HG03521 (cell line): ENCODE measurements around the gene PPM1J.
"Not testable (repeated sequence)": the region's sequence is repeated elsewhere in the genome, so short reads cannot be mapped to it uniquely, and the experiment has no call there.

Experiments
- ATAC-seq: cut with Tn5 transposase; IDR thresholded peaks from one replicate; pipeline ENCODE4 v1.9.1; 2021; ENCODE audit warnings: mild to moderate bottlenecking, moderate library complexity; ENCODE audit not compliant: unreplicated experiment

The PPM1J gene

DNA sequence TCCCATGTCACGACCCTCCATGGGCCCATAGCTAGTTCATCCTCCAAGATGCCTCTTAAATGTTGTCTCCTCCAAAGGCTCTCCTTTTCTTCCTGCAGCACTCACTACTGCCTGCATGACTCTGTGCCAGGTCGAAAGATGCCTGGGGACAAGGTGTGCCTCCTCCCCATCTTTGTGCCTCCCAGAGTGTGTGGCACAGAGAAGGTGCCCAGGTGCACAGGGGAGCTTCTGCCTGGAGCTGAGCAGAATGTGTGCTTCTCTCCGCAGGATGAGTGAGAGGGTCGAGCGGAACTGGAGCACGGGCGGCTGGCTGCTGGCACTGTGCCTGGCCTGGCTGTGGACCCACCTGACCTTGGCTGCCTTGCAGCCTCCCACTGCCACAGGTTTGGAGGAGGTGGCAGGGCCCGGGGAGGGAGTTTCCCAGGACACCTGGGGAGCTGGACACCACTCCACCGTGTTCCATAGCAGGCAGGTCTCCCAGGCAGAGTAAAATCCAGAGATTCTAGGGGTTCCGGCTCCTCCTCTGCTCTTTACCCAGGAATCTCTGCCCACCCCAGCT, 6.9 kb upstream of the PPM1J start:
- no peak for ATAC-seq

DNA sequence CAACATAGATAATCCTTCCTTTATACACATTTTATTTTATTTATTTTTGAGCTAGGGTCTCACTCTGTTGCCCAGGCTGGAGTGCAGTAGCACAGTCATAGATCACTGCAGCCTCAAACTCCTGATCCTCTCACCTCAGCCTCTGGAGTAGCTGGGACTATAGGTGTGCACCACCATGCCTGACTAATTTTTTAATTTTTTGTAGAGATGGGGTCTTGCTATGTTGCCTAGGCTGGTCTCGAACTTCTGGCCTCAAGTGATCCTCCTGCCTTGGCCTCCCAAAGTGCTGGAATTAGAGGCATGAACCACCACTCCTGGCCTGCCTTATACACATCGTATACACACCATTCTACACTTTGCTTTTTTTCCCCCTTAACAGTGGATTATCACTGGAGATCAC, 6.2 kb upstream of the PPM1J start:
- ATAC-seq = not testable (repeated sequence)

DNA sequence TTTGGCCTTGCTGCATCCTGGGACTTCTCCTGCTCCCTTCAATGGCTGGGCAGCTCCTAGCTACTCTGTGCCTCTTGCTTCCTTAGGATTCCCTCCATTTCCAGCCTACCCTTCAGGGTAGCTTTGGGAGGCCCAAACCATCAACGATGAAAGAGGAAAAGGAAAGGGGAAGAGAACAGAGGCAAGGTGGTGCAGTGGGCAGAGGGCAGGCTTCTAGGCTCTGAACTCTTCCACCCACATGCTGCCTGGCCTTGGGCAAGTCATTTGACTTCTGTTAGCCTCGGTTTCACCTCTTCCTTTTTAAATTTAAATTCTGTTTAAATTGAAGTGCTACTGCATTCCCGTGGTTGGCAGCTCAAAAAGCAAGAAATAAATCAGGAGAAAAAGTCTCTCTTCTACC, 5.7 kb upstream of the PPM1J start:
- no peak for ATAC-seq

DNA sequence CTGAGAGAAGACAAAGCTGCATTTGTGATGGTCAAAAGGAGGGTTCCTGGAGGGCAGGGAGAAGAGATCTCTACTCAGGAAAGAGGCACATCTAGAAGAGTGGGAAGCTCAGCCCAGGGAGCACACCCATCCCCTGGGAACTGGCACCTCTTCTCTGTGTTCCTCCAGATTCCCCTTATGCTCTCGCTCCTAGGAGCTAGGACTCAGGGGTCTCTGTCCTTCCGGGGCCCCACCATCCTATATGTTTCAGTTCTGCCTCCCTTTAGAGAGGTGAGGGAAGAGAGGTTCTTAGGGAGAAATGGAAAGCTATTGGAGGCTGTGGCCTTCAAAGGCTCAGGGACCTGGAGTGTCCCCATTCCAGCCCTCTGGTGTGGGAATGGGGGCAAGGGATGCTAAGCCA, 4.6 kb upstream of the PPM1J start:
- ATAC-seq = no peak

DNA sequence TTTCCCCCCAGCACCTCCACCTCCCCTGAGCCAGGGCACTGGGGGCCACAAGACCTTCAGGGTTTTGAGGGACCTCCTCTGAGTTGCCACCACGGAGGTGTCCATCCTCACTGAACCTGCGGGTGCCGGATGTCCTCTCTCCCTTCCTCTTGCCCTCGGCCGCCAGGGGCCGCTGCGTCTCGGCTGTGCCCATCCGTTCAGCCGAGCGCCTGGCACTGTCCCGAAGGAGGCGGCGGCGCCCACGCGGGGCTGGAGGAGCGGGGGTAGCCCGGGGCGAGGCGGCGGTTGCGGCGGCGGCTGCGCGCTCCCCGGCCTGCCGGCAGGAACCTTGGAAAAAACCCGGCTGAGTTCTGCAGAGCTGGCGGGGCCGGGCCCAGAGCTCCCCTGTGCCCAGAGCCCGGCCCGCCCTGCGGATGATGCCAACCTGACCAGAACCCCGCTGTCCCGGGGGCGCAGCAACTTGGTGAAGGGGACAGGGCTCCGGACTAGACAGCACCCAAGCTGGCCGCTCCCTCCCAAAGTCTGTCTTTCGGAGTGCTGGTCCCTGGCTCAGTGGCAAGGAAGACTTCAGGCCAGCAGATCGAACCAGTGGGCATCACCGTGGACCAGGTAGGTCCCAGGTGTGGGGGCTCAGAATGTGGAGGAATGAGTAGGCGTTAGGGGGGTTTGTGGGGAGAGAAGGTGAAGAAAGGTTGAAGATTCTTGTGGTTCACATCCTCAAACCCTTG, 3.7 kb upstream of the PPM1J start:
- no peak for ATAC-seq

DNA sequence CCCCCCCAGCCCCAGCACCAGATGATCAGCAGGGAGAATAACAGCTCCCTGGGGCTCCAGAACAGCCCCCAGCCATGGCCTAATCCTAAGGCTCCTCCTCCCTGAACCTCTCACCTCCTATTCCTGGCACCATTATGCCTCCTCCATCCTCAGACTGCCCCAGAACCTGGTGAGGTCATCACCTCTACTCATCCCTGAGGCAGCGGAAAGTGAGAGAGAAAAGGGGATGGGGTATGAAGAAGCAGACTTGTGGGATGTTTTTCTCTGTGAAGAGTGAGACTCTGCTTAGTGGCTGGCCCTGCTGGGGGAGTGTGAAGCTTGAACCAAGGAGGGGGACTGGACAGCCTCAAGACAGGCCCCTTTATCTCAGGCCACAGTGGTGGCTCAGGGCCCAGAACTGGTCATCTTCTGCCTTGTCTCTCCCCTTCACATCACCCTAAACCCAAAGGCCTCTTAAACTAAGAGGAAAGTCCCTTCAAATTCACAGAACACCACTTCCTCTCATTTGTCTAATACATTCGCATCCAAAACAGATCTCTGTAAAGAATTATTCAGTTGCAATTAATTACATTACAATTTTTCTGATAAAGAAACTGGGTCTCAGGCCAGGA, 2.2 kb upstream of the PPM1J start:
- no peak for ATAC-seq

DNA sequence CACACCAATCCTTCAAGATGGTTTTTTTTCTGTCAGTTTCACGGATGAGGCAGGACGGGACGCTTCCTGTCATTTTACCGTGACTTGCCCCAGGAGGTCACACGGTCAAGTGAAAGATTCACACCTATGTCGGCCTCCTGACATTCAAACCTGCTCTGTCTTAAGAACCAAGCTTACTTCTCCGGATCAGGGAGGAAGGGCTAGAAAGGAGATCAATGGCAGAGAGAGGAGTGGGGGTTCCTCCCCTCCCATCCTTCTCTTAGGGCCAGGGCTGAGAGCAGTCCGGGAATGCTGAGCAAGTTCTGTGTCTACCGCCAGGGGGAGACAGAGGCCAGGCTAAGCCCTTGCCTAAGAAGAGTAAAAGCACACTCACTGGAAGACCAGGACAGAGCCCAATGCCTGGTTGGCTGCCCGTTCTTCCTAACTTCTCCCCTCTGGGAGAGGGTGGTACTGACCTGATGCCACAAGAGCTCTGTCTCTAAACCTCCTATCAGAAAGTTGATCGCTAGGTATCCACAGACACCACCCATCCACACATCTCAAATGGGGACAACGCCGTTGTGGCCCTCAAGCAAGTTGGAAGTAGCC, 1.1 kb upstream of the PPM1J start:
- no peak for ATAC-seq

DNA sequence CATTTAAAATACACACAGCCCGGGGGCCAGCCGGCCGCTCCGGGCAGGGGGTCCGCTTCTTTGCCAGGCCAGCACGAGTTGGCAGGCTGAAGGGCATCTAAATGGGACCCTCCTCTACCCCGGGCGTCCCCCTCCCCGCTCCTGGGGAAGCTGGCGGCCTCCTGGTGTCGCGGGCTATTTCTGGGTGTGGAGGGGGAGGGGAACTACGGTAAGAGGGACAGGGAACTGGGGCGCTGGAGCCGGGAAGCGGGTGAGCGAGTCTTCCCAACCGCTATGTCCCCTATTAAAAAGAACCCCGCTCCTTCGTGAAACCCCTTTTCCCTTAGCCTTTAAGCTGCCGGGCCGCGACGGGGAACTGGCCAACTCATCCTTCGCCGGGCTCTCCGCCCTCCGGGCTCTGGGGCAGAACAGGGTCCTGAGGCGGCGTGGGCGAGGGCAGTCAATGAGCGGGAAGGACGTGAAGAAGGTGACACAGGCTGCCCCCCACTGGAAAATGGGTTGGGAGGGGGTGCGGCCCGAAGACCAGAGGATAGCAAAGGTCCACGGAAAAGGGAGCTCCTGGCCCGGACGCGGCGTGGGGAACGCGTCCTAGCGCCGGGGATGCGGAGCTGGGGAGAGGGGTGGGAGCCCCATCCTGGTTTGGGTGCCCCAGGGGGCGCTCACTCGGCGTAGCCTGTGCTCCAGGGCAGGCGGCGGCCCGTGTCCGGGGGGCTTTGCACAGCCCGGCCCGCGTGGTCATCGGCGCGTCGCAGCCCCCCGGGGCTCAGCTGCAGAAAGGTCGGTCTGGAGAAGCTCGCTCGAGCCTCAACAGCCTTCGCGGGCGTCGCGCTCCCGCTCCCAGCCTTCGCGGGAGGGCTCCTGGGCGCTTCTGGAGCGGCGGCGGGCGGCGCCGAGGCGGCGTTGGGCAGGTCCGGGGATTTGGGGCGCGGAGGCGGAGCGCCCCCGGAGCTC, 544 bp downstream of the PPM1J start:
- ATAC-seq = peak; percentile 0

DNA sequence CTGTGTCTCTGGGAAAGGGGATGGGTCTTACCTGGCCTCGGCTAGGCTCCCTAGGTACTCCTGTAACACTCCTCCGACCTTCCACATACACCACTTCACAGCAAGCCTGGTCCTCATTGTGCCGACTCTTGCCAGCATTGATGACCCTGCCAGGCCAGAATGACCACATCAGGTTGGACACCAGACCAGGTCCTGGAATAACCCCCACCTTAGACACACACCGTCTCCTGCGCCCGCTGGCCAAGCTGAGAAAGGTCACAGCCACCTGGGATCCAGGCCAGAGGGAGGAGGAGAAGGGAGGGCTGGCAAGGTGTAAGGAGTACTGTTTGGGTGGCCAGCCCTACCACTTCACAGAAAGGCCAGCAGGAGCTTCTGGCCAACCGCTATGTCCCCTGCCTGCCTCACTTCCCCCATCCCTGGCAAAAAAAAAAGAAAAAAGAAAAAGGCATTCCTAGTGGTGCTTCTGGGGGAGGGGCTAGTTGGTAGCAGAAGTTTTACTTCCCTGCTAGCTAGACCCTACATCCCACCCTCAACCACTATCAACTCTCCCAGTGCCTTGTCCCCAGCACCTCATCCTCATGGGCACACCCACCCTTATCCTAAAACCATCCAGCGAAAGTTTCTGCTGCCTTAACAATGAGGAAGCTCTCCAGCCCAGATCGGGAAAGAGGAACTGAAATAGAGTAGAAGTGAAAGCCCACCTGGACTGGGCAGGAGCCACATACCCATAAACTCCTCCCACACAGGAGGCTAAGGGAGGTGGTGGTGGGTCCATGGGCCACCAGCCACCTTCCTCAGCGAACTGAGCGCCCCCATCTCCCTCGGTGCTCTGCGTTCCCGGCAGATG, 1.4 kb downstream of the PPM1J start:
- no peak for ATAC-seq

DNA sequence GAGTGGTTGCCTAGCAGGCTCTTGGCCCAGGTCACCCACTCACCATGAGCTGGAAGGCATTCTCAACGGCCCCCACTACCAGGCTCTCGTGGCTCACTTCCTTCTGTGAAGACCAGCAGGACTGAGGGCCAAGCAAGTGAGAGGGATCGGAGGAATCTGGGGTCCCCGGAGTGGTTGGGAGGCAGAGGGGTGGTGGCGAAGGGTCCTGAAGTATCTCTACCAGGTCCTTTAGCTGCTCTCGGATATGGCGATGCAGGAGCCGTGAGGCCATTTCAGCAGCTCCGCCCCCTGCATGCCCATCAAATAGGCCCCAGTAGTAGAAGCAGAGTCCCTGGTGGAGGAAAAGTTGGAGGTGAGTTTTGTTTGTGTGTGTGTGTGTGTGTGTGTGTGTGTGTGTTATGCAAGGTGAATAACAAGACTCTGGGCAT, 2.4 kb downstream of the PPM1J start:
- no peak for ATAC-seq

DNA sequence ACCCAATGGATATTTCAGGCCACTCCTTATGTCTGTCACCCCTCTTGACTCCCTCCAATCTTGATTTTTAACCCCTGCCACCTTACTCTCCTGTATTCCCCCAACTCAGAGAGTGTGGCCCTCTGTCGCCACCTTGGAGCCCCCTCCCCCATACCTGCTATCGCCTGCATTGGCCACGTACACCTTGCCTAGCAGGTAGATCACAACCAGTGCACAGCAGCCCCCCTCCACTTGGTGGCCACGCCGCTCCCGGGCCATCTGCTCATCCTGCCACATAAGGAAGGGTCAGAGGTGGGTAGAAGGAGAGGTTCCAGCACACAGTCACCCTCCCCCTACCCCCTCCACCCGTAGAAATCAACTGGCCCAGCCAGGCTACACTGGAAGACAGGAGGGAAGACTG, 2.9 kb downstream of the PPM1J start:
- no peak for ATAC-seq

DNA sequence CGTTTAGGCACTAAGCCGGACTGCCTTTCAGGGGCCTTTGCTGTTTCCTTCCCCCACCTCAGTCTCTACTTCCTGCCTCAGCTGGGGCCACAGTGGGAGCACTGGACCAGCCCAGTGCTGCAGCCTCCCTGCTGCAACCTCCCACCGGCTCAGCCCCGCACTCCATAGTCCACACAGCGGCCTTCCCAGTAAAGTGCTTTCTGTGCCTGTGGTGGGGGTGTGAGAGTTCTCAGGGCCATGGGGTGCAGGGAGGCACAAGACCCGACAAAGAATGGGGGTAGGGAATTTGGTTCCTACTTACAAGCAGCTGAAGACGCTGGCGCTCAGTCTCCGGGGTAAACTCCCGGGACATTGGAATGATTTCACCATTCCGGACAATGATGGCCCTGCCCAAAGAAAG, 3.5 kb downstream of the PPM1J start:
- no peak for ATAC-seq

DNA sequence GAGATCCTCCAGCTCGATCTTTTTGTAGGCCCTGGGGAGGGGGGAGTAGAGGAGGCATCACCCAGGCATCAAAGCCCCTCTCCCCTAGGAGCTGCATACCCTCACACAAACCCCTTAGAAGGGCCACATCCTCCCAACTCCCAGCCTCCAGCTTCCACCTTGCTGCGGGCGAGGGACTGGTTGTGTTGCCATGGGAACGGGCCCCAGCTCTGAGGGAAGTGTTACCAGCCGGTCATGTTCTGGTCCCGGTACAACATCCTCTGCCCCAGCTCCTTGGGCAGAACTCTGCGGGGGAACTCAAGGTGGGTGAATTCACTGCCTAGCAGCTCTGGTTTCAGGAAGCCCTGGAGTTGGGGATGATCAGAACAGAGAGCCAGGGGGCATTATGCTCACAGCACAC, 4.1 kb downstream of the PPM1J start:
- ATAC-seq = no peak

DNA sequence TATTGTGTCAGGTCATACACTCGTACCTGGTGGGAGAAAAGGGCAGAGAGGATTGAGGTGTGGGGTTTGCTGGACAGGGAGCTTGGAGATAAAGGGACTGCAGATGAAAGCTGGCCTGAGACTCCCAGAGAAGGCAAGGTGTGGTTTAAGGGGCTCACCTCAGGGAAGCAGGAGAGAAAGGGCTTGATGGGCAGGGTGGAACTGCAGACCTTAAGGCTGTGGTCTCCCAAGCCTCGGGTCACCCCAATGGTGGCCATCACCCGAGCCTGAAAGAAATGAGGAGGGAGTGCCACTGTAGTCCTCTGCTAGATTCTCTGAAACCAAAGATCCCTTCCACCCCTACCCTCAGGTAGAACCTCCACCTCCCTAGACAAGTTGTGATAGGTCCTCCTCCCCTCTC, 4.5 kb downstream of the PPM1J start:
- ATAC-seq = no peak

DNA sequence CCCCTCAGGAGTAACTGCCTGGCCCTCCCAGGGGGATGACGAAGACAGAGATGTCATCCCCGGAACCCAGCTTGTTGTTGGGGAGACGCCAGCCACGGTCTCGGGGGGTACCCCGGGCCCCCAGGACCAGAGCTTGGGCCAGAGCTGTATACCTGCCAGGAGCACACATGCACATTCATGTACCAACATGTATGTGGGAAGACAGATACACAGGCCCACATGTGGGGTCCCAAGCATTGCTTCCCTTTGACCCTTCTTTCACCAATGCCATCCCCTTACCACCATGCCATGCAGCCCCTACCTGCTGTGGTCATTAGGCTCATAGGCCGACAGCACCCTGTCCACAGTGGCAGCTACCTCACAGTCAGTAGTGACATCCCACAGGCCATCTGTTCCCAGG, 5.0 kb downstream of the PPM1J start:
- ATAC-seq = no peak

DNA sequence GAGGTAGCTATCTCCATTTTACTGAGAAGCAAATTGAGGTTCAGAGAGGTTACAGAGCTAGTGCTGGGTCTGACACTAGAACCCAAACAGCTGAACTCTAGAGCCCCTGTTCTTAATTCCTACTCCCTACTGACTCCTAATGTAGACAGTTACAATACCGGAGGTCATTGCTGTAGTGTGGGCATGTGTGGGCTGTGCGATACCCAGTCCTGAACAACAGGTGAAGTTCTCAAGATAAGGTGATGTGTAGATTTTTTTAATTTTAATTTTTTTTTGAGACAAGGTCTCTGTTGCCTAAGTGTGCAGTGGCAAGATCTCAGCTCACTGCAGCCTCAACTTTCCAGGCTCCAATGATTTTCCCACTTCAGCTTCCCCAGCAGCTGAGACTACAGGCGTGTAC, 6.6 kb downstream of the PPM1J start:
- ATAC-seq = no peak

DNA sequence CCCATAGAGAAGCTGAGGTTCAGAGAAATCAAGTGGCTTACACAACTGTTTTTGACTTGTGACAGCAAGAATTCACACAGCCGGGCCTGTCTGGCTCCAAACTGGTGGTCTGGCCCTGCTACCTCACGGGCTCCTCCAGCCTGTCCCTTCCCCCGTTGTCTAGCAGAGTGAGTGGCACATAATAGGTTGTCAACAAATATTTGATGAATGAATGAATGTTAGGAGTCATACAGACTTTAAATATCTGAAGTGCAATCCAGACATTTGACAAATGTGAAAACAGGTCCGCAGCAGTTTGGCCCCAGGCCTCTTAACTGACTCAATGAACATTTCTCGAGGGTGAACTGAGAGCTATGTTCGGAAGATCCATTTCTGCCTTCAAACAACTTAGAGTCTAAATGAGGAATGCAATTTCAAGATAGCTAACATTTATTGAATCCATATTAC, 7.1 kb downstream of the PPM1J start:
- ATAC-seq = no peak

DNA sequence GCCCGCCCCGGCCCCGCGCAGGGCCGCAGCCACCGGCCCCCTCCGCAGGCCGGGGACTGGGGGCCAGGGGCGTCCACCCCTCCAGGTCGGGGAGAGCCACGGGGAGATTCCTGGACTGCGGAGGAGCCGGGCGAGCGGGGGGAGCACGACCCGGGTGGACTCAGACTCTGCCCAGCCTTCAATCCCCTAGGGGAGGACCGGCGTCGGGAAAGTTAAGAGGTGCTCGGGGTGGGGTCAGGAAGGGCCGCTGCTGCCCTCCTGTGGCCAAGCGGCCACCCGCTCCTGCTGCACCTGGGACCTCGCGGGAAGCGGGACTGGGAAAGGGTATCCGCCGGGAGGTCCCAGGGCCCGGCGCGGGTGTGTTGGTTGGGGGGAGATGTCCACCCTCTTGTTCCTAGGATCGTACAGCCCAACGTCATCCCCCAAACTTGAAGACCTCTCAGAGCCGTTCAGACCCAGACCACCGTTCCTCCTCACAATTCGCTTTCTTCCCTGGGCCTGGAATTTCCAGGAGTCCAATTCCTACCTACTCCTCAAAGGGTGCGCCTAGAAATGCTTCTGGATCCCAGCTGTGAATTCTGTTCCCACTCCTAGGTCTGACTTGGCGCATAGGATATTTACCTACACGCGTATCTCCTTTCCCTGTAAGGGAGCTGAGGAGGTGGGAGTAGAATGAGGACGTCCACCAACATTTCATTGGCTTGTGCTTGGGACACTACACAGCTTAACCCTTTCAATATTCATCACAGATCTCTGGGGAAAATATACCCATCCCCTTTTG, 7.7 kb downstream of the PPM1J start:
- ATAC-seq = peak; percentile 57

DNA sequence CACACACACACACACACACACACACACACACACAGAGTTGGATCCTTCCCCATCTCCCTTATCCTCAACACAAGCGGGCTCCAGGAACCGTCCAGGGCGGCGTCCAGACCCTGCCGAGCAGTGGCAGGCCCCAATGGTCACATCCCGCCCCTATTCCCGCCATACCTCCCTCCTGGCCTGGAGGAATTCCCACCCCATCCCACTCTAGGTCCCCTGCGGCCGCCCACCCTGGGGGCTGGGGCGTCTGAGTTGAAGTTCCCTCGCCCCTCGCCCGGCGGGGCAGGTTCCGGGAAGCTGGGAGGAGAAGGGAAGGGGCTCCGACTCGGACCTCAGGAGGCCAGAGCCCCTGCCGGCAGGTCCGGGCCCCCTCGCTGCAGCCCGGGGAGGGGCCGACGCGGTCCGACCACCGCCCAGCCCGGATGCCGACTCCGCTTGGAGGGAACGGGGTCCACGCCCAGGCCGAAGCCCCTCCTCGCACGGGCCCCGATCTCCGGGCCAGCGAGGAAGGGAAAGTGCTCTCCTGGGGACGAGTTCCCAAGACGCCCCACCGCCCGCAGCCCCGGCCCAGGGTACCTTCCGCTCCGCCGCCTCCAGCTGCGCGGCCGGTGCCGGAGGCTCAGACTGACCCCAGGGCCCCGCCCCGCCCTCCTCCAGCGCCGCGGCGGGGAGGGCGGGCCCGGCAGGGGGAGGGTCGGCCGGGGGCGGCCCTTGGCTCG, 8.5 kb downstream of the PPM1J start, which contains the start of gene RHOC:
RHOC (minus strand) TSS at position 623 of the 716 bp plus-strand sequence. CDS start 3,328 bp downstream, outside the sequence.
- peak; percentile 66 for ATAC-seq
